A673 (cell line): Measurements from ENCODE around the gene NASP. TPM values are rescaled to one million over a fixed set of nuclear protein-coding genes. Genes with fewer than 3 reads are reported as not detected.

ENCODE experiments used
- BruUV-seq: library from RNA; stranded (reverse); fragments of 400-500 nt; replicated peaks from 2 replicates; lab custom pipeline; 2021; lab: Mats Ljungman, UMichigan
- CTCF ChIA-PET: fragments of 300-600 bp; sonication (Branson Sonifier 250); formaldehyde crosslinking; loops from one replicate; lab custom pipeline; 2022; ENCODE audit warnings: antibody characterized with exemption; lab: Charles Lee
- POLR2A ChIA-PET: fragments of 300-600 bp; sonication (Branson Sonifier 250); formaldehyde crosslinking; loops from one replicate; lab custom pipeline; 2022; ENCODE audit warnings: antibody characterized with exemption; ENCODE audit not compliant: low non-redundant PET; lab: Charles Lee
- DNase-seq: peaks from one replicate; pipeline ENCODE4 v3.0.0-alpha.2; 2015; ENCODE audit warnings: low spot score
- H3K27ac ChIP-seq: fragments of 200-600 bp; sonication (generic); 2 replicates; pipeline ENCODE4 v1.5.1; 2016; ENCODE audit warnings: mixed run types, low read depth, mild to moderate bottlenecking, mixed read lengths, antibody characterized with exemption, low read length; ENCODE audit not compliant: poor library complexity, severe bottlenecking
- H3K27me3 ChIP-seq: fragments of 200-600 bp; sonication (generic); replicated peaks from 2 replicates; pipeline ENCODE4 v1.6.1; 2017; ENCODE audit warnings: mixed run types, low read depth, mild to moderate bottlenecking, mixed read lengths, antibody characterized with exemption, low read length; ENCODE audit not compliant: insufficient read depth, poor library complexity
- H3K36me3 ChIP-seq: fragments of 200-600 bp; sonication (generic); 2 replicates; pipeline ENCODE4 v1.6.1; 2016; ENCODE audit warnings: mixed run types, mild to moderate bottlenecking, mixed read lengths, antibody characterized with exemption, low read length; ENCODE audit not compliant: insufficient read depth, poor library complexity, severe bottlenecking
- H3K4me1 ChIP-seq: fragments of 200-600 bp; sonication (generic); 2 replicates; pipeline ENCODE4 v1.6.1; 2017; ENCODE audit warnings: mixed run types, mild to moderate bottlenecking, mixed read lengths, antibody characterized with exemption, low read length; ENCODE audit not compliant: insufficient read depth, poor library complexity, severe bottlenecking
- H3K4me3 ChIP-seq: fragments of 200-600 bp; sonication (generic); 2 replicates; pipeline ENCODE4 v1.5.1; 2016; ENCODE audit warnings: low read depth, mixed run types, mild to moderate bottlenecking, mixed read lengths, low read length; ENCODE audit not compliant: poor library complexity, severe bottlenecking
- H3K9me3 ChIP-seq: fragments of 200-600 bp; sonication (generic); 2 replicates; pipeline ENCODE4 v1.6.1; 2016; ENCODE audit warnings: mixed run types, low read depth, mild to moderate bottlenecking, mixed read lengths, antibody characterized with exemption, low read length; ENCODE audit not compliant: poor library complexity, severe bottlenecking
- EZH2 ChIP-seq: fragments of 200-600 bp; sonication (generic); IDR thresholded peaks from 2 replicates; pipeline ENCODE4 v1.6.1; 2017; ENCODE audit warnings: borderline replicate concordance, low read depth, mild to moderate bottlenecking, mixed read lengths, antibody characterized with exemption, low read length; ENCODE audit not compliant: poor library complexity, severe bottlenecking
- intact Hi-C: fragments of 100-400 bp; cut with micrococcal nuclease; formaldehyde crosslinking; loops from one replicate; pipeline ENCODE4 v1.10.0; 2022; ENCODE audit not compliant: unreplicated experiment
- total RNA-seq: library from RNA; stranded (reverse); gene quantifications from 2 replicates; pipeline ENCODE4 v1.2.3, GENCODE V29; 2021
- TF ChIP-seq, protein P1 (sequence below): fragments of 300-800, 200-600 bp; sonication (generic); conservative IDR thresholded peaks from 2 replicates; pipeline ENCODE4 v1.5.1; 2017; ENCODE audit warnings: low read depth, mild to moderate bottlenecking, antibody characterized with exemption, low read length, moderate library complexity, mixed read lengths

NASP gene
- total RNA-seq, 1 experiment from 2014 or later = 392 TPM

DNA sequence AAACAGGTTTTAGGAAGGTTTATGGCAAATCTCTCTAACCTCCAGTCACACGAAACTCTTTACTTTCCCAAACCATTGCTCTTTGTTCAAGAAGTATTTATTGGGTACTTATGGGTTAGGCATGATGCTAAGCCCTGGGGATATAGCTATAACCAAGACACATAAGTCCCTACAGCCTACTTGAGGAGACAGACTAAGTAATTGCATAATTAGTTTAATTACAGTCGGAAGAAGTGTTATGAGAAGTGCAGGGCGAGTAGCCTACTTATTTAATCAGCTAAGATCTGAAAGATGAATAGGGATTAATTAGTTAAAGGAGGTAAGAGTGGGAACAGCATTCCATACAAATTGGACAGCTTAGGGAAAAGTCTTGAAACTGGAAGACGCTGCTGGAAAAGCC, 13.2 kb upstream of the NASP start:
- ChIA-PET CTCF (no interaction called here), POLR2A (no interaction called here)
- no TSS peak for BruUV-seq
- DNase-seq = no peak
- H3K4me1 ChIP-seq = no peaks in the 10 kb centered on the region
- H3K4me3 ChIP-seq = no peak overlapping the region
- TF ChIP-seq, protein P1, sequence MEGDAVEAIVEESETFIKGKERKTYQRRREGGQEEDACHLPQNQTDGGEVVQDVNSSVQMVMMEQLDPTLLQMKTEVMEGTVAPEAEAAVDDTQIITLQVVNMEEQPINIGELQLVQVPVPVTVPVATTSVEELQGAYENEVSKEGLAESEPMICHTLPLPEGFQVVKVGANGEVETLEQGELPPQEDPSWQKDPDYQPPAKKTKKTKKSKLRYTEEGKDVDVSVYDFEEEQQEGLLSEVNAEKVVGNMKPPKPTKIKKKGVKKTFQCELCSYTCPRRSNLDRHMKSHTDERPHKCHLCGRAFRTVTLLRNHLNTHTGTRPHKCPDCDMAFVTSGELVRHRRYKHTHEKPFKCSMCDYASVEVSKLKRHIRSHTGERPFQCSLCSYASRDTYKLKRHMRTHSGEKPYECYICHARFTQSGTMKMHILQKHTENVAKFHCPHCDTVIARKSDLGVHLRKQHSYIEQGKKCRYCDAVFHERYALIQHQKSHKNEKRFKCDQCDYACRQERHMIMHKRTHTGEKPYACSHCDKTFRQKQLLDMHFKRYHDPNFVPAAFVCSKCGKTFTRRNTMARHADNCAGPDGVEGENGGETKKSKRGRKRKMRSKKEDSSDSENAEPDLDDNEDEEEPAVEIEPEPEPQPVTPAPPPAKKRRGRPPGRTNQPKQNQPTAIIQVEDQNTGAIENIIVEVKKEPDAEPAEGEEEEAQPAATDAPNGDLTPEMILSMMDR = no peak
- TF ChIP-seq EZH2 = no peak
- intact Hi-C loops = loop anchor here (1.0 to 10.0 kb wide), 3 partner anchors 58 to 556 kb away; partner anchors contain the start of genes HECTD3 and UROD
- no peaks in the 10 kb centered on the region for H3K27me3 ChIP-seq
- no peaks in the 10 kb centered on the region for H3K9me3 ChIP-seq
- H3K36me3 ChIP-seq = peaks cover 48% of the 10 kb centered on the region
- no peak overlapping the region for H3K27ac ChIP-seq

- CTCF ChIA-PET = no interaction called here
- no peaks in the 10 kb centered on the region for H3K4me1 ChIP-seq
- no peak for TF ChIP-seq EZH2
- TF ChIP-seq, protein P1 = no peak
- H3K4me3 ChIP-seq = no peak overlapping the region
- H3K27me3 ChIP-seq = no peaks in the 10 kb centered on the region
- intact Hi-C loops = loop anchor here (5.0 to 10.0 kb wide), 2 partner anchors 216 to 559 kb away; partner anchors contain the start of genes HECTD3 and UROD
- DNase-seq = no peak
- no TSS peak for BruUV-seq
- H3K9me3 ChIP-seq = no peaks in the 10 kb centered on the region
- peaks cover 26% of the 10 kb centered on the region for H3K36me3 ChIP-seq
- no peak overlapping the region for H3K27ac ChIP-seq
- POLR2A ChIA-PET = no interaction called here
Measured at GRCh38 chr1:45573231-45573804, 10.5 kb upstream of the NASP start.

DNA sequence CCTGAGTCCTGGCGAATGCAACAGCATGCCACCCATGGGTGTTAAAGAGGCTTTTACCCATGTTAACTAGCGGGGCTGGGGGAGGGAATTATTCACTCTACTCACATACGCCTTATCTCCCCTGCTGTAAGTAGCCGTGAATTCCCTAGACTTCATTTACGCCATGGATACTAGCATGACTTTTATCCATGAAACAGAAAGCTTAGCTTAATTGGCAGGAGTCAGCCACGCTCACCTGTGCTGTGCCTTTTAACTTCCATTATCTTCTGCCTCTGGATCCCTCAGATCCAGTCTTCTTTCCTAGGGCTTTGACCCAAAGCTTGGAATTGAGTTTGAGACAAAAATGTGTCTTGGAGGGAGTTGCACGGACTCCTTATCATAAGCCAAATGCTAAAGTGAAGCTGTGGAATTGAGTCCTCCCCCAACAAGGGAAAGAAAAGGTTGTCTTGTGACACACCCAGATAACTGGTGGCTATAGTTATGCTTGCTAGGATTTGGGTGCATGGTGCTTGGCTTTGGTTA, 9.7 kb upstream of the NASP start:
- no TSS peak for BruUV-seq
- intact Hi-C loops = loop anchor here (5.0 to 10.0 kb wide), 2 partner anchors 217 to 559 kb away; partner anchors contain the start of genes HECTD3 and UROD
- H3K4me1 ChIP-seq = no peaks in the 10 kb centered on the region
- CTCF ChIA-PET = no interaction called here
- H3K27ac ChIP-seq = no peak overlapping the region
- peaks cover 19% of the 10 kb centered on the region for H3K36me3 ChIP-seq
- H3K27me3 ChIP-seq = no peaks in the 10 kb centered on the region
- POLR2A ChIA-PET = interaction anchor here (0.6 kb wide), 1 partner anchor 8 kb away, joined by 4 read pairs; no protein-coding TSS in a partner anchor
- no peak overlapping the region for H3K4me3 ChIP-seq
- DNase-seq = no peak
- H3K9me3 ChIP-seq = no peaks in the 10 kb centered on the region
- TF ChIP-seq EZH2 = no peak
- TF ChIP-seq, protein P1 = no peak
